ENCODE data around the gene USP53.
"Not testable (repeated sequence)": the region's sequence is repeated elsewhere in the genome, so short reads cannot be mapped to it uniquely, and the experiment has no call there.

Gene USP53

GRCh38 chr4:119315036-119315435, 102.5 kb downstream of the USP53 start:
- DNase-seq (ENCODE audit: low read depth in 2 of 2): no peak

DNA sequence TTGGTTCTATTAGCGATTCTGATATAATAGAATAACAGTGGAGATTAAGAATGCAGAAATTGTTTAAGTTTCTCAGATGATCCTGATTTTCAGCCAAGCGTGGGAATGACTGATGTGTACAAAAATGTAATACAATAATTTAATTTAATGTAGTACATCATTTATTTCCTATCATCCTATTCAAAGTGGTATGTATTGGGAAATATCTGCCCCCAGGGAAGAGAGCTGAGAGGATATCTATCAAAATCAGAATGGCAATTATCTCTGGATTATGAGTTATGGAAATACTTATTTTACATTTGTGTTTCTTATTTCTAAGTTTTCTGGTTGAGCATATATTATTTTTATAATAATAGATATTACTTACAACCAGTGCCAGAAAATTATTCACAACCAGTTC, 105.5 kb downstream of the USP53 start:
- no peak for DNase-seq (ENCODE audit: low read depth in 2 of 2)

- no peak for DNase-seq (ENCODE audit: low read depth in 2 of 2)
Observed at GRCh38 chr4:119321921-119322687, 109.6 kb downstream of the USP53 start, which contains the start of gene FABP2. Gene FABP2, minus strand, starts transcription at chr4:119322138. Its CDS starts 36 bp downstream, at chr4:119322102.

DNA sequence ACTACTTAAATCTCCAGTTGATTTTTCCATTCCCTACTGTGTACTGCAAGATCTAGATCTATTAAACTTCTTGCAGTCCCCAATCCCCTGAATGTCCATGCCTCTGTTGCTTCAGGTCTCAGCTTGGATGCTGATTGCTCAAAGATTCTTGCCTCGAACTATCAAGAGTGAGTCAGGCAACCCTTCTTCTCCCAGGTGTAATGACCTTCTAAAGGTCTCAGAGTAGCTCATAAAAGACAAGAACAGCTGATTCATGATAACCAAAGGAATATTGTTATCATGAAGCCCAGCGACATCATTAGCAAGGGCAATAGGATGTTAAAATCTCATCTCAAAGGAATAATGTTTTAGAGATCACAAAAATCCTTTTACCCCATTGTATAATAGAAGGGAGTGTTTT, 116.2 kb downstream of the USP53 start:
- no peak for DNase-seq (ENCODE audit: low read depth in 2 of 2)

DNA sequence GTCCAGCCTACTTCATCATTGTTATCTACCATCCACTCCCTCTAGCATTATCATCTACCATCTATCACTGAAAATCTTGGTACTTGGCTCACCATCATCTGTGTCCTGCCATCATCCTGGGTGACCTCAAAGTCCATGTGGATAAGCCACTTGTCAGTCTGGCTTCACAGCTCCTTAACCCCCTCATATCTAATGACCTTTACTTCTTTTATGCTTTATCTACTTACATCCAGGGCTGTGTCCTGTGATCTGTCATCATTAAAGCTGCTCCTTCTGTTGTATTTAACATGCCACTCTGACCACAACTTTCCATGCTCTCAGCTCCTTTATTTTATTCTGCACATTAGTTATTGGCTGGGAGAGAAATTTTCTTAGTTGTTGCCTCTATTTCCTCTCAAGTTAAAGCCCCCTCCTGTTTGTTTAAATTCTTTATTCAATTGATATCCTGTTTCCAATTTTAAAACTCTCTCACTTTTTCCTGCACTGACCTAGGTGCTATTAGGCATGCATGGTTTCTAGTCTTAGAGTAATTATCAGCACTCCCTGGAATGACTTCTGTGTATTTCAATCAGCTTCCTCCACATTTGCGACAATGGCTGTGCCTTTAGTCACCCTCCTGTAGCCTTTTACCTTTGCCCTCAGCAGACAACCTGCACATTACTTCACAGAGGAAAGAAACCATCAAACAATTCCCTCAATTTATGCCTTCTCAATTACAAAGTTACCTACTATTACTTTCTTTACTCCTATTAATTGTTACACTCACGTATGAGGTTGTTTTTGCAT, 117.5 kb downstream of the USP53 start:
- no peak for DNase-seq (ENCODE audit: low read depth in 2 of 2)

DNA sequence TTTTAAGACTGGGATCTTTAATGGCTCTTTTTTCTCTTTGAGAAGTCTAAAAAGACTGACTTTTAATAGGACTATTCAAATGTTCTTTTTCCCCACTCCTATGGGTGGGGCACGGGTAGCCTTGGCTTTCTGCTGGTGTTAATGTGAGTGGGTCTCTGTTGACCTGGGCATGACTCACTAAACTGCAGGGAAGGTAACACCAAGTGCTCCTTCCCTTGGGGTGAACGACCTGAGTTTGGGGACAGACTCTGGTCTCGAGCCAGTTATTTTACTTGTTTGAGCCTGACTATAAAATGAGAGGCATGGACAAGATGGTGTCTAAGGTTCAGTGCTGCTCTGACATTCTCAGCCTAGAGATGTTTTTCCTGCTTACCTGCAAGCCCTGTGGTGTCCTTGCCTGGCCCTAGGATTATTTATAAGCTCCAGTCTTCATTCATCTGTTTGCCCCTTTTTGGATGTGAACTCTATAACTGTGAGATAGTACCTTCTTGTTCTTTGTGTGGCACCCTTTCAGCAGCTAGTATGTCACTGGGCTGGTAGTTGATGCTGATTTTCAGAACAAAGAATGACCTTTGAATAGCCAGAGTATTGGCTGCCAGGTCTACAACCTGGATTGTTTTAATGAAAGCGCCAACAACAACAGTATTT, 123.9 kb downstream of the USP53 start:
- not testable (repeated sequence) for DNase-seq (ENCODE audit: low read depth in 2 of 2)

DNA sequence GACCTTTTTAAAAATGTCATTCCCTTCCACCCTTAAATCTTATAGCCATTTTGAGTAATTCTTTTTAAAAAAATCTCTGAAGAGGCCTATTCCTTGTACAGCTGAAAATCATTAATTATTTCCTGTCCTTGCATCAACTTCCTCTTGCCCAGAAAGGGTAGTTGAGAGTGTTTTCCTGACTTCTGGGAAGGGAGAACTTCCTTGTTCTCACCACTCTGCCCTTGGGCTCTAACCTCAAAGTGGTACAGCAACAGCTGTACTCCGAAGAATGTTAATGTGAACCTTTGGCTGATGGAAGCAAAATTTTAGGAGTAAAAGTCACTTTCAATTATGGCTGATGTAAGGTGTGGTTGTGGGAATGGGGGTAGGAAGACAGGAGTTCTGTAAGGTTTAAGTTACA, 124.5 kb downstream of the USP53 start:
- no peak for DNase-seq (ENCODE audit: low read depth in 2 of 2)

DNA sequence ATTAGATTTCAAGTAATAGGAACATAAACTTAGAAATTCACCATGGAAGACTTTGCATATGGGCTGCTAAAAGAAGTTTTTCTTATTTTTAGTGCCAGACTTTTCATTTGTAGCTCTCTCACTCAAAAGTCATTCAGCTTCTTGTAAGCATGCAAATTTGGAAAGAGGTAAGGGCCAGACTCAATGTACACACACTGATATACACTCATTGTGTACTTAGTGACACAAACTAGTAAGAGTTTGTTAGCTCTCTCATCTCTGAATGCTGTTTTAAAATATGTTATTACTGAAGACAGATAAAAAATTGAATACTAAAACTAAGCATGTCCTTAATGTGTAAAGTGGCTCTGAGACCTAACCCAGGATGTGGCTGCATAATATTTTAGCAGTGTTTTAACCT, 127.4 kb downstream of the USP53 start:
- not testable (repeated sequence) for DNase-seq (ENCODE audit: low read depth in 2 of 2)

DNA sequence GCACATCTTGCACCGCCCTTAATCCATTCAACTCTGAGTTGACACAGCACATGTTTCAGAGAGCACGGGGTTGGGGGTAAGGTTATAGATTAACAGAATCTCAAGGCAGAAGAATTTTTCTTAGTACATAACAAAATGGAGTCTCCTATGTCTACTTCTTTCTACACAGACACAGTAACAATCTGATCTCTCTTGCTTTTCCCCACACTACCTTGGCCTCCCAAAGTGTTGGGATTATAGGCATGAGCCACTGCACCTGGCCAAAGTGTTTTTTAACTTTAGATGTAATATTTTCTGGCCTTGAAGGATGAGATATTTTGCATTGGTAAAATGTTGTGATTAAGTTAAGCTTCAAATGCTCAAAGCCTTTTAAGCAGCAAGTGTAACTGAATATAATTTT, 130.8 kb downstream of the USP53 start:
- DNase-seq (ENCODE audit: low read depth in 2 of 2): not testable (repeated sequence)
